ENCODE results near the gene FOXO3.
"Not testable (repeated sequence)": the region's sequence is repeated elsewhere in the genome, so short reads cannot be mapped to it uniquely, and the experiment has no call there.

DNA sequence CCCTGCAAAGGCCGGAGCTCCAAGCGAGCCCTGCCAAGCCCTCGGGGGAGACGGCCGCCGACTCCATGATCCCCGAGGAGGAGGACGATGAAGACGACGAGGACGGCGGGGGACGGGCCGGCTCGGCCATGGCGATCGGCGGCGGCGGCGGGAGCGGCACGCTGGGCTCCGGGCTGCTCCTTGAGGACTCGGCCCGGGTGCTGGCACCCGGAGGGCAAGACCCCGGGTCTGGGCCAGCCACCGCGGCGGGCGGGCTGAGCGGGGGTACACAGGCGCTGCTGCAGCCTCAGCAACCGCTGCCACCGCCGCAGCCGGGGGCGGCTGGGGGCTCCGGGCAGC lies 561 bp downstream of the FOXO3 start:
- TF ChIP-seq POLR2A (IDR thresholded peaks at IDR 0.05): not testable (repeated sequence)
- TF ChIP-seq, protein P1, sequence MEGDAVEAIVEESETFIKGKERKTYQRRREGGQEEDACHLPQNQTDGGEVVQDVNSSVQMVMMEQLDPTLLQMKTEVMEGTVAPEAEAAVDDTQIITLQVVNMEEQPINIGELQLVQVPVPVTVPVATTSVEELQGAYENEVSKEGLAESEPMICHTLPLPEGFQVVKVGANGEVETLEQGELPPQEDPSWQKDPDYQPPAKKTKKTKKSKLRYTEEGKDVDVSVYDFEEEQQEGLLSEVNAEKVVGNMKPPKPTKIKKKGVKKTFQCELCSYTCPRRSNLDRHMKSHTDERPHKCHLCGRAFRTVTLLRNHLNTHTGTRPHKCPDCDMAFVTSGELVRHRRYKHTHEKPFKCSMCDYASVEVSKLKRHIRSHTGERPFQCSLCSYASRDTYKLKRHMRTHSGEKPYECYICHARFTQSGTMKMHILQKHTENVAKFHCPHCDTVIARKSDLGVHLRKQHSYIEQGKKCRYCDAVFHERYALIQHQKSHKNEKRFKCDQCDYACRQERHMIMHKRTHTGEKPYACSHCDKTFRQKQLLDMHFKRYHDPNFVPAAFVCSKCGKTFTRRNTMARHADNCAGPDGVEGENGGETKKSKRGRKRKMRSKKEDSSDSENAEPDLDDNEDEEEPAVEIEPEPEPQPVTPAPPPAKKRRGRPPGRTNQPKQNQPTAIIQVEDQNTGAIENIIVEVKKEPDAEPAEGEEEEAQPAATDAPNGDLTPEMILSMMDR (IDR thresholded peaks at IDR 0.05): not testable (repeated sequence)
